HCT116 (cell line): ENCODE data around the gene IZUMO4. TPM values are rescaled to one million over a fixed set of nuclear protein-coding genes. Genes with fewer than 3 reads are reported as not detected.
A peak's percentile ranks its signal among the peaks of the same experiment; 100 is the strongest.

Experiments
- ATAC-seq: fragments of 200-7000 bp; cut with Tn5 transposase; 2 replicates; pipeline ENCODE4 v1.9.1; 2020; ENCODE audit warnings: mild to moderate bottlenecking, moderate library complexity
- BruUV-seq: library from RNA; stranded (reverse); fragments of 400-500 nt; replicated peaks from 2 replicates; lab custom pipeline; 2021; lab: Mats Ljungman, UMichigan
- CTCF ChIA-PET: fragments of 300-600 bp; sonication (Branson Sonifier 250); formaldehyde crosslinking; loops from one replicate; lab custom pipeline; 2021; ENCODE audit warnings: antibody characterized with exemption; lab: Charles Lee
- POLR2A ChIA-PET: fragments of 300-600, 350-600 bp; sonication (Branson Sonifier 250); formaldehyde crosslinking; loops from one replicate; lab custom pipeline; 2021; ENCODE audit warnings: antibody characterized with exemption; lab: Charles Lee
- RAD21 ChIA-PET, 2 experiments: fragments of 300-600 bp; sonication (Branson Sonifier 250); formaldehyde crosslinking; loops; one replicate each; lab custom pipeline; 2023; ENCODE audit warnings: low total read pairs in 2 of 2; ENCODE audit not compliant: uncharacterized antibody in 2 of 2, unreplicated experiment in 2 of 2, low non-redundant PET in 1 of 2; lab: Charles Lee
- DNase-seq: peaks from one replicate; pipeline ENCODE4 v3.0.0-alpha.2; 2010; ENCODE audit warnings: low read depth, low spot score
- H2AFZ ChIP-seq: fragments of 200-600 bp; shearing (Covaris generic), sonication (generic); 2 replicates; pipeline ENCODE4 v1.6.1; 2017; ENCODE audit warnings: low read depth, mixed run types, mixed read lengths, antibody characterized with exemption, low read length; ENCODE audit not compliant: poor library complexity, severe bottlenecking
- H3K27ac ChIP-seq: 2 replicates; pipeline ENCODE4 v1.5.1; 2012; ENCODE audit warnings: low read depth, low read length
- H3K27me3 ChIP-seq: fragments of 200-600 bp; sonication (generic); 2 replicates; pipeline ENCODE4 v1.6.1; 2016; ENCODE audit warnings: mixed run types, low read length, mixed read lengths; ENCODE audit not compliant: insufficient read depth
- H3K36me3 ChIP-seq, 2 experiments: fragments of 200-500 bp in 1 of 2; fragments of 200-600 bp in 1 of 2; sonication (Bioruptor generic) in 1 of 2; sonication (generic) in 1 of 2; 2 replicates each; pipeline versions ENCODE4 v1.5.1 to v1.6.1; 2014 to 2016; ENCODE audit warnings: low read length in 2 of 2, inconsistent platforms in 1 of 2, mixed read lengths in 1 of 2, mixed run types in 1 of 2; ENCODE audit not compliant: insufficient read depth in 2 of 2, control insufficient read depth in 1 of 2
- H3K4me1 ChIP-seq, 2 experiments: fragments of 200-600 bp in 1 of 2; sonication (generic) in 1 of 2; 2 replicates each; pipeline versions ENCODE4 v1.5.1 to v1.6.1; 2012 to 2017; ENCODE audit warnings: low read length in 2 of 2, inconsistent platforms in 1 of 2, mild to moderate bottlenecking in 1 of 2, mixed read lengths in 1 of 2, mixed run types in 1 of 2, moderate library complexity in 1 of 2; ENCODE audit not compliant: insufficient read depth in 2 of 2, control insufficient read depth in 1 of 2
- H3K4me2 ChIP-seq: fragments of 200-600 bp; sonication (generic); 2 replicates; pipeline ENCODE4 v1.6.1; 2017; ENCODE audit warnings: mixed run types, low read length, mixed read lengths
- H3K4me3 ChIP-seq, 2 experiments: fragments of 200-600 bp in 1 of 2; sonication (generic) in 1 of 2; replicated peaks in 1 of 2; 2 replicates each; pipeline ENCODE4 v1.5.1; 2011 to 2016; ENCODE audit warnings: low read length in 2 of 2, control low read depth in 1 of 2, low read depth in 1 of 2, mild to moderate bottlenecking in 1 of 2, mixed read lengths in 1 of 2, mixed run types in 1 of 2
- H3K79me2 ChIP-seq: fragments of 200-600 bp; sonication (generic); 2 replicates; pipeline ENCODE4 v1.6.1; 2017; ENCODE audit warnings: mild to moderate bottlenecking, mixed run types, low read length, moderate library complexity, mixed read lengths; ENCODE audit not compliant: insufficient read depth
- H3K9ac ChIP-seq: fragments of 200-600 bp; sonication (generic); 2 replicates; pipeline ENCODE4 v1.6.1; 2016; ENCODE audit warnings: low read length, mixed read lengths
- H3K9me2 ChIP-seq: fragments of 200-600 bp; sonication (generic), shearing (Covaris generic); 2 replicates; pipeline ENCODE4 v1.6.1; 2017; ENCODE audit warnings: mixed run types, mild to moderate bottlenecking, moderate library complexity; ENCODE audit not compliant: insufficient read depth
- H3K9me3 ChIP-seq, 2 experiments: fragments of 200-500 bp in 1 of 2; fragments of 200-600 bp in 1 of 2; sonication (Bioruptor generic) in 1 of 2; sonication (generic) in 1 of 2; 2 replicates each; pipeline ENCODE4 v1.6.1; 2014 to 2017; ENCODE audit warnings: low read length in 2 of 2, mixed read lengths in 2 of 2, inconsistent platforms in 1 of 2, low read depth in 1 of 2, mild to moderate bottlenecking in 1 of 2, mixed run types in 1 of 2, moderate library complexity in 1 of 2; ENCODE audit not compliant: control insufficient read depth in 1 of 2, insufficient read depth in 1 of 2
- H4K20me1 ChIP-seq: fragments of 200-600 bp; sonication (generic), shearing (Covaris generic); 2 replicates; pipeline ENCODE4 v1.6.1; 2017; ENCODE audit warnings: mixed run types, mild to moderate bottlenecking, moderate library complexity; ENCODE audit not compliant: insufficient read depth
- CBX3 ChIP-seq: IDR thresholded peaks from 2 replicates; pipeline ENCODE4 v1.6.1; 2012; ENCODE audit warnings: low read depth
- EZH2 ChIP-seq: fragments of 200-600 bp; sonication (generic); IDR thresholded peaks from 2 replicates; pipeline ENCODE4 v1.6.1; 2017; ENCODE audit warnings: antibody characterized with exemption, mixed run types
- JUND ChIP-seq: IDR thresholded peaks from 2 replicates; pipeline ENCODE4 v1.6.1; 2012
- POLR2AphosphoS5 ChIP-seq: IDR thresholded peaks from 2 replicates; pipeline ENCODE4 v1.6.1; 2011; ENCODE audit warnings: mild to moderate bottlenecking, low read depth, low read length, moderate library complexity
- SIN3A ChIP-seq: IDR thresholded peaks from 2 replicates; pipeline ENCODE4 v1.6.1; 2012; ENCODE audit warnings: low read depth
- SRF ChIP-seq: IDR thresholded peaks from 2 replicates; pipeline ENCODE4 v1.6.1; 2012; ENCODE audit warnings: low read depth
- intact Hi-C: fragments of 100-400 bp; cut with micrococcal nuclease; formaldehyde crosslinking; loops from 2 replicates; pipeline ENCODE4 v1.10.0; 2022
- total RNA-seq: library from RNA; stranded (reverse); gene quantifications from one replicate; pipeline ENCODE4 v1.2.1, GENCODE V29; 2021; ENCODE audit not compliant: unreplicated experiment

IZUMO4 gene
- total RNA-seq, 1 experiment from 2014 or later = 6.1 TPM

GRCh38 chr19:2063824-2064223 is 32.9 kb upstream of the IZUMO4 start:
- intact Hi-C loops = loop anchor here (10.0 kb wide), 1 partner anchor 129 kb away; no protein-coding TSS in a partner anchor
- no peak overlapping the region for H3K4me3 ChIP-seq
- no peak overlapping the region for H2AFZ ChIP-seq
- no peak for ATAC-seq
- no peaks in the 10 kb centered on the region for H3K79me2 ChIP-seq
- H3K4me1 ChIP-seq = peaks cover 35 to 53% of the 10 kb centered on the region in 2 experiments
- H3K27ac ChIP-seq = no peak overlapping the region
- no peak for DNase-seq
- BruUV-seq = no TSS peak
- no peaks in the 10 kb centered on the region for H3K27me3 ChIP-seq
- H3K9me2 ChIP-seq = no peaks in the 10 kb centered on the region
- no peak overlapping the region for H3K4me2 ChIP-seq
- ChIA-PET RAD21 (no interaction called here), CTCF (no interaction called here), POLR2A (interaction anchor here (2.0 kb wide), 1 partner anchor 12 kb away, joined by 7 read pairs; no protein-coding TSS in a partner anchor)
- no peak overlapping the region for H3K9ac ChIP-seq
- no peaks in the 10 kb centered on the region for H4K20me1 ChIP-seq
- no peaks in the 10 kb centered on the region for H3K36me3 ChIP-seq
- H3K9me3 ChIP-seq = no peaks in the 10 kb centered on the region
- TF ChIP-seq JUND (no peak), POLR2AphosphoS5 (no peak), EZH2 (no peak), SIN3A (no peak), SRF (no peak), CBX3 (no peak)

GRCh38 chr19:2064395-2064787 is 32.3 kb upstream of the IZUMO4 start:
- ChIA-PET CTCF (no interaction called here), RAD21 (no interaction called here)
- H3K27ac ChIP-seq = peak overlapping the region; percentile 41; the same call in 1 of the 2 replicates

More at GRCh38 chr19:2064395-2064787, 32.3 kb upstream of the IZUMO4 start:
- H3K9me3 ChIP-seq = no peaks in the 10 kb centered on the region
- DNase-seq = no peak
- peak overlapping the region; percentile 8; the same call in 1 of the 2 replicates for H3K4me2 ChIP-seq
- no peaks in the 10 kb centered on the region for H3K27me3 ChIP-seq
- H3K36me3 ChIP-seq = no peaks in the 10 kb centered on the region
- peaks cover 33 to 52% of the 10 kb centered on the region in 2 experiments for H3K4me1 ChIP-seq
- intact Hi-C loops = loop anchor here (10.0 kb wide), 1 partner anchor 130 kb away; no protein-coding TSS in a partner anchor
- TF ChIP-seq CBX3 = no peak
- TF ChIP-seq, all 23 proteins: peak for 0
- Histone ChIP-seq H3K9ac (peak overlapping the region; percentile 33; the same call in 1 of the 2 replicates), H4K20me1 (no peaks in the 10 kb centered on the region), H3K79me2 (no peaks in the 10 kb centered on the region), H2AFZ (no peak overlapping the region), H3K9me2 (no peaks in the 10 kb centered on the region), H3K4me3 (no peak overlapping the region)
- ATAC-seq = no peak
- no TSS peak for BruUV-seq
- POLR2A ChIA-PET = no interaction called here
